Activated T-helper 1 cell treated with anti-CD3 and anti-CD28 coated beads, Interleukin-2, amount 50 U/mL, for 16 hours (primary cell): Measurements from ENCODE around the gene USP17L15.
A peak's percentile ranks its signal among the peaks of the same experiment; 100 is the strongest.
"Not testable (repeated sequence)": the region's sequence is repeated elsewhere in the genome, so short reads cannot be mapped to it uniquely, and the experiment has no call there.

ENCODE experiments used
- DNase-seq, 2 donors: peaks; one replicate each; pipeline ENCODE4 v3.0.0-alpha.2; 2020; ENCODE audit warnings: low read depth in 1 of 2, low spot score in 1 of 2

The USP17L15 gene, protein sequence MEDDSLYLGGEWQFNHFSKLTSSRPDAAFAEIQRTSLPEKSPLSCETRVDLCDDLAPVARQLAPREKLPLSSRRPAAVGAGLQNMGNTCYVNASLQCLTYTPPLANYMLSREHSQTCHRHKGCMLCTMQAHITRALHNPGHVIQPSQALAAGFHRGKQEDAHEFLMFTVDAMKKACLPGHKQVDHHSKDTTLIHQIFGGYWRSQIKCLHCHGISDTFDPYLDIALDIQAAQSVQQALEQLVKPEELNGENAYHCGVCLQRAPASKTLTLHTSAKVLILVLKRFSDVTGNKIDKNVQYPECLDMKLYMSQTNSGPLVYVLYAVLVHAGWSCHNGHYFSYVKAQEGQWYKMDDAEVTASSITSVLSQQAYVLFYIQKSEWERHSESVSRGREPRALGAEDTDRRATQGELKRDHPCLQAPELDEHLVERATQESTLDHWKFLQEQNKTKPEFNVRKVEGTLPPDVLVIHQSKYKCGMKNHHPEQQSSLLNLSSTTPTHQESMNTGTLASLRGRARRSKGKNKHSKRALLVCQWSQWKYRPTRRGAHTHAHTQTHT

DNA sequence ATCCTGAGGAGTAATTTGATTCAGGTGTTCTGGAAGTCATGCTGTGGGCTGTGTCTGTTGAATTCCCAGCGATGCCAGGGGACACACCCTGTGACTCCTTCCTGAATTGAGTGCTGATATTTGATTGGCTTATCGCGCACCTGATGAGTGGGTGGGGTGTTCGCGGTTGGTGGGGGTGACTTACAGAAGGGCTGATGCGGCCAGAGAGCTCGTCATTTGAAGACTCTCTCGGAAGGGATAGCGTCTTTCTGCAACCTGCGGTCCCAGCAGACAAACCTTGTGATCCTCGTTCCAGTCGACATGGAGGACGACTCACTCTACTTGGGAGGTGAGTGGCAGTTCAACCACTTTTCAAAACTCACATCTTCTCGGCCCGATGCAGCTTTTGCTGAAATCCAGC, at the start of gene USP17L15:
Gene USP17L15, plus strand, starts transcription at position 301 of the 400 bp plus-strand sequence. Its CDS starts 0 bp downstream, at position 301.
- not testable (repeated sequence) for DNase-seq

DNA sequence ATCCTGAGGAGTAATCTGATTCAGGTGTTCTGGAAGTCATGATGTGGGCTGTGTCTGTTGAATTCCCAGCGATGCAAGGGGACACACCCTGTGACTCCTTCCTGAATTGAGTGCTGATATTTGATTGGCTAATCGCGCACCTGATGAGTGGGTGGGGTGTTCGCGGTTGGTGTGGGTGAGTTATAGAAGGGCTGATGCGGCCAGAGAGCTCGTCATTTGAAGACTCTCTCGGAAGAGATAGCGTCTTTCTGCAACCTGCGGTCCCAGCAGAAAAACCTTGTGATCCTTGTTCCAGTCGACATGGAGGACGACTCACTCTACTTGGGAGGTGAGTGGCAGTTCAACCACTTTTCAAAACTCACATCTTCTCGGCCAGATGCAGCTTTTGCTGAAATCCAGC, 23.8 kb upstream of the USP17L15 start, which contains the start of gene USP17L10:
Gene USP17L10, plus strand, starts transcription at position 301 of the 400 bp plus-strand sequence. Its CDS starts 0 bp downstream, at position 301.
- not testable (repeated sequence) for DNase-seq

DNA sequence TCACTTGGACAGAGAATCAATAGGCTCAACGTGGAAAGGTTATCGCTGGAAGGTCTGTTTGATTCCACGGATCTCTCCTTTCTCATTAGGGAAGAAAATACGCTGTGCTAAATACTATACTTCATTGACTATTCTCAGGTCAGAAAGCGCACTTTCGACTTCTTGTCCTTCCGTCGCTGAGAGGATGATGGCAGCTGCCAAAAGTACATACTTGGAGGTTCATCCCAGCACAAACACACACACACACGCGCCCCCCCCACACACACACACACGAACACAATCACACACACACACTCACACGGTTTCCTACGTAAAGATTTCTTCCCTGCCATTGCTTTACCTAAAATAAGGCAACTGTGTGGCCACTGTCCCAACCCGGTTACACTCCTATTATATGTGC, 19.5 kb upstream of the USP17L15 start:
- not testable (repeated sequence) for DNase-seq

DNA sequence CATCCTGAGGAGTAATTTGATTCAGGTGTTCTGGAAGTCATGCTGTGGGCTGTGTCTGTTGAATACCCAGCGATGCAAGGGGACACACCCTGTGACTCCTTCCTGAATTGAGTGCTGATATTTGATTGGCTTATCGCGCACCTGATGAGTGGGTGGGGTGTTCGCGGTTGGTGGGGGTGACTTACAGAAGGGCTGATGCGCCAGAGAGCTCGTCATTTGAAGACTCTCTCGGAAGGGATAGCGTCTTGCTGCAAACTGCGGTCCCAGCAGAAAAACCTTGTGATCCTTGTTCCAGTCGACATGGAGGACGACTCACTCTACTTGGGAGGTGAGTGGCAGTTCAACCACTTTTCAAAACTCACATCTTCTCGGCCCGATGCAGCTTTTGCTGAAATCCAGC, 19.1 kb upstream of the USP17L15 start, which contains the start of gene USP17L11:
Gene USP17L11, plus strand, starts transcription at position 301 of the 400 bp plus-strand sequence. Its CDS starts 0 bp downstream, at position 301.
- not testable (repeated sequence) for DNase-seq

DNA sequence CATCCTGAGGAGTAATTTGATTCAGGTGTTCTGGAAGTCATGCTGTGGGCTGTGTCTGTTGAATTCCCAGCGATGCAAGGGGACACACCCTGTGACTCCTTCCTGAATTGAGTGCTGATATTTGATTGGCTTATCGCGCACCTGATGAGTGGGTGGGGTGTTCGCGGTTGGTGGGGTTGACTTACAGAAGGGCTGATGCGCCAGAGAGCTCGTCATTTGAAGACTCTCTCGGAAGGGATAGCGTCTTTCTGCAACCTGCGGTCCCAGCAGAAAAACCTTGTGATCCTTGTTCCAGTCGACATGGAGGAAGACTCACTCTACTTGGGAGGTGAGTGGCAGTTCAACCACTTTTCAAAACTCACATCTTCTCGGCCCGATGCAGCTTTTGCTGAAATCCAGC, 14.3 kb upstream of the USP17L15 start, which contains the start of gene USP17L12:
Gene USP17L12, plus strand, starts transcription at position 301 of the 400 bp plus-strand sequence. Its CDS starts 0 bp downstream, at position 301.
- not testable (repeated sequence) for DNase-seq

DNA sequence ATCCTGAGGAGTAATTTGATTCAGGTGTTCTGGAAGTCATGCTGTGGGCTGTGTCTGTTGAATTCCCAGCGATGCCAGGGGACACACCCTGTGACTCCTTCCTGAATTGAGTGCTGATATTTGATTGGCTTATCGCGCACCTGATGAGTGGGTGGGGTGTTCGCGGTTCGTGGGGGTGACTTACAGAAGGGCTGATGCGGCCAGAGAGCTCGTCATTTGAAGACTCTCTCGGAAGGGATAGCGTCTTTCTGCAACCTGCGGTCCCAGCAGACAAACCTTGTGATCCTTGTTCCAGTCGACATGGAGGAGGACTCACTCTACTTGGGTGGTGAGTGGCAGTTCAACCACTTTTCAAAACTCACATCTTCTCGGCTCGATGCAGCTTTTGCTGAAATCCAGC, 9.6 kb upstream of the USP17L15 start, which contains the start of gene USP17L13:
Gene USP17L13, plus strand, starts transcription at position 301 of the 400 bp plus-strand sequence. Its CDS starts 0 bp downstream, at position 301.
- DNase-seq = not testable (repeated sequence)

DNA sequence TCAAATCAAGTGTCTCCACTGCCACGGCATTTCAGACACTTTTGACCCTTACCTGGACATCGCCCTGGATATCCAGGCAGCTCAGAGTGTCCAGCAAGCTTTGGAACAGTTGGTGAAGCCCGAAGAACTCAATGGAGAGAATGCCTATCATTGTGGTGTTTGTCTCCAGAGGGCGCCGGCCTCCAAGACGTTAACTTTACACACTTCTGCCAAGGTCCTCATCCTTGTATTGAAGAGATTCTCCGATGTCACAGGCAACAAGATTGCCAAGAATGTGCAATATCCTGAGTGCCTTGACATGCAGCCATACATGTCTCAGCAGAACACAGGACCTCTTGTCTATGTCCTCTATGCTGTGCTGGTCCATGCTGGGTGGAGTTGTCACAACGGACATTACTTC, 3.9 kb upstream of the USP17L15 start:
- DNase-seq = not testable (repeated sequence)

DNA sequence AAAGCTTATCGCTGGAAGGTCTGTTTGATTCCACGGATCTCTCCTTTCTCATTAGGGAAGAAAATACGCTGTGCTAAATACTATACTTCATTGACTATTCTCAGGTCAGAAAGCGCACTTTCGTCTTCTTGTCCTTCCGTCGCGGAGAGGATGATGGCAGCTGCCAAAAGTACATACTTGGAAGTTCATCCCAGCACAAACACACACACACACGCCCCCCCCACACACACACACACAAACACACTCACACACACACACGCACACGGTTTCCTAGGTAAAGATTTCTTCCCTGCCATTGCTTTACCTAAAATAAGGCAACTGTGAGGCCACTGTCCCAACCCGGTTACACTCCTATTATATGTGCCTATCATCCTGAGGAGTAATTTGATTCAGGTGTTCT, 4.3 kb downstream of the USP17L15 start:
- not testable (repeated sequence) for DNase-seq

DNA sequence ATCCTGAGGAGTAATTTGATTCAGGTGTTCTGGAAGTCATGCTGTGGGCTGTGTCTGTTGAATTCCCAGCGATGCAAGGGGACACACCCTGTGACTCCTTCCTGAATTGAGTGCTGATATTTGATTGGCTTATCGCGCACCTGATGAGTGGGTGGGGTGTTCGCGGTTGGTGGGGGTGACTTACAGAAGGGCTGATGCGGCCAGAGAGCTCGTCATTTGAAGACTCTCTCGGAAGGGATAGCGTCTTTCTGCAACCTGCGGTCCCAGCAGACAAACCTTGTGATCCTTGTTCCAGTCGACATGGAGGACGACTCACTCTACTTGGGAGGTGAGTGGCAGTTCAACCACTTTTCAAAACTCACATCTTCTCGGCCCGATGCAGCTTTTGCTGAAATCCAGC, 9.4 kb downstream of the USP17L15 start, which contains the start of gene USP17L17:
Gene USP17L17, plus strand, starts transcription at position 301 of the 400 bp plus-strand sequence. Its CDS starts 0 bp downstream, at position 301.
- not testable (repeated sequence) for DNase-seq

DNA sequence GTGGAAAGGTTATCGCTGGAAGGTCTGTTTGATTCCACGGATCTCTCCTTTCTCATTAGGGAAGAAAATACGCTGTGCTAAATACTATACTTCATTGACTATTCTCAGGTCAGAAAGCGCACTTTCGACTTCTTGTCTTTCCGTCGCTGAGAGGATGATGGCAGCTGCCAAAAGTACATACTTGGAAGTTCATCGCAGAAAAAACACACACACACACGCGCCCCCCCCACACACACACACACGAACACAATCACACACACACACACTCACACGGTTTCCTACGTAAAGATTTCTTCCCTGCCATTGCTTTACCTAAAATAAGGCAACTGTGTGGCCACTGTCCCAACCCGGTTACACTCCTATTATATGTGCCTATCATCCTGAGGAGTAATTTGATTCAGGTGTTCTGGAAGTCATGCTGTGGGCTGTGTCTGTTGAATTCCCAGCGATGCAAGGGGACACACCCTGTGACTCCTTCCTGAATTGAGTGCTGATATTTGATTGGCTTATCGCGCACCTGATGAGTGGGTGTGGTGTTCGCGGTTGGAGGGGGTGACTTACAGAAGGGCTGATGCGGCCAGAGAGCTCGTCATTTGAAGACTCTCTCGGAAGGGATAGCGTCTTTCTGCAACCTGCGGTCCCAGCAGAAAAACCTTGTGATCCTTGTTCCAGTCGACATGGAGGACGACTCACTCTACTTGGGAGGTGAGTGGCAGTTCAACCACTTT, 13.9 kb downstream of the USP17L15 start, which contains the start of gene USP17L18:
Gene USP17L18, plus strand, starts transcription at position 678 of the 728 bp plus-strand sequence. Its CDS starts 0 bp downstream, at position 678.
- peak in 1 of 2 donors; percentile 0 for DNase-seq

DNA sequence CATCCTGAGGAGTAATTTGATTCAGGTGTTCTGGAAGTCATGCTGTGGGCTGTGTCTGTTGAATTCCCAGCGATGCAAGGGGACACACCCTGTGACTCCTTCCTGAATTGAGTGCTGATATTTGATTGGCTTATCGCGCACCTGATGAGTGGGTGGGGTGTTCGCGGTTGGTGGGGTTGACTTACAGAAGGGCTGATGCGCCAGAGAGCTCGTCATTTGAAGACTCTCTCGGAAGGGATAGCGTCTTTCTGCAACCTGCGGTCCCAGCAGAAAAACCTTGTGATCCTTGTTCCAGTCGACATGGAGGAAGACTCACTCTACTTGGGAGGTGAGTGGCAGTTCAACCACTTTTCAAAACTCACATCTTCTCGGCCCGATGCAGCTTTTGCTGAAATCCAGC, 18.9 kb downstream of the USP17L15 start, which contains the start of gene USP17L19:
Gene USP17L19, plus strand, starts transcription at position 301 of the 400 bp plus-strand sequence. Its CDS starts 0 bp downstream, at position 301.
- DNase-seq = not testable (repeated sequence)

DNA sequence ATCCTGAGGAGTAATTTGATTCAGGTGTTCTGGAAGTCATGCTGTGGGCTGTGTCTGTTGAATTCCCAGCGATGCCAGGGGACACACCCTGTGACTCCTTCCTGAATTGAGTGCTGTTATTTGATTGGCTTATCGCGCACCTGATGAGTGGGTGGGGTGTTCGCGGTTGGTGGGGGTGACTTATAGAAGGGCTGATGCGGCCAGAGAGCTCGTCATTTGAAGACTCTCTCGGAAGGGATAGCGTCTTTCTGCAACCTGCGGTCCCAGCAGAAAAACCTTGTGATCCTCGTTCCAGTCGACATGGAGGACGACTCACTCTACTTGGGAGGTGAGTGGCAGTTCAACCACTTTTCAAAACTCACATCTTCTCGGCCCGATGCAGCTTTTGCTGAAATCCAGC, 23.6 kb downstream of the USP17L15 start, which contains the start of gene USP17L20:
Gene USP17L20, plus strand, starts transcription at position 301 of the 400 bp plus-strand sequence. Its CDS starts 0 bp downstream, at position 301.
- not testable (repeated sequence) for DNase-seq

DNA sequence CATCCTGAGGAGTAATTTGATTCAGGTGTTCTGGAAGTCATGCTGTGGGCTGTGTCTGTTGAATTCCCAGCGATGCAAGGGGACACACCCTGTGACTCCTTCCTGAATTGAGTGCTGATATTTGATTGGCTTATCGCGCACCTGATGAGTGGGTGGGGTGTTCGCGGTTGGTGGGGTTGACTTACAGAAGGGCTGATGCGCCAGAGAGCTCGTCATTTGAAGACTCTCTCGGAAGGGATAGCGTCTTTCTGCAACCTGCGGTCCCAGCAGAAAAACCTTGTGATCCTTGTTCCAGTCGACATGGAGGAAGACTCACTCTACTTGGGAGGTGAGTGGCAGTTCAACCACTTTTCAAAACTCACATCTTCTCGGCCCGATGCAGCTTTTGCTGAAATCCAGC, 28.4 kb downstream of the USP17L15 start, which contains the start of gene USP17L21:
Gene USP17L21, plus strand, starts transcription at position 301 of the 400 bp plus-strand sequence. Its CDS starts 0 bp downstream, at position 301.
- DNase-seq = not testable (repeated sequence)

DNA sequence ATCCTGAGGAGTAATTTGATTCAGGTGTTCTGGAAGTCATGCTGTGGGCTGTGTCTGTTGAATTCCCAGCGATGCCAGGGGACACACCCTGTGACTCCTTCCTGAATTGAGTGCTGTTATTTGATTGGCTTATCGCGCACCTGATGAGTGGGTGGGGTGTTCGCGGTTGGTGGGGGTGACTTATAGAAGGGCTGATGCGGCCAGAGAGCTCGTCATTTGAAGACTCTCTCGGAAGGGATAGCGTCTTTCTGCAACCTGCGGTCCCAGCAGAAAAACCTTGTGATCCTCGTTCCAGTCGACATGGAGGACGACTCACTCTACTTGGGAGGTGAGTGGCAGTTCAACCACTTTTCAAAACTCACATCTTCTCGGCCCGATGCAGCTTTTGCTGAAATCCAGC, 33.1 kb downstream of the USP17L15 start, which contains the start of gene USP17L22:
Gene USP17L22, plus strand, starts transcription at position 301 of the 400 bp plus-strand sequence. Its CDS starts 0 bp downstream, at position 301.
- not testable (repeated sequence) for DNase-seq

DNA sequence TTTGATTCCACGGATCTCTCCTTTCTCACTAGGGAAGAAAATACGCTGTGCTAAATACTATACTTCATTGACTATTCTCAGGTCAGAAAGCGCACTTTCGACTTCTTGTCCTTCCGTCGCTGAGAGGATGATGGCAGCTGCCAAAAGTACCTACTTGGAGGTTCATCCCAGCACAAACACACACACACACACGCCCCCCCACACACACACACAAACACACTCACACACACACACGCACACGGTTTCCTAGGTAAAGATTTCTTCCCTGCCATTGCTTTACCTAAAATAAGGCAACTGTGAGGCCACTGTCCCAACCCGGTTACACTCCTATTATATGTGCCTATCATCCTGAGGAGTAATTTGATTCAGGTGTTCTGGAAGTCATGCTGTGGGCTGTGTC, 37.5 kb downstream of the USP17L15 start:
- DNase-seq = peak in 1 of 2 donors; percentile 1
